Fibroblast of skin of left quadriceps (primary cell): ENCODE results near the gene CD8B.

ENCODE experiments used
- DNase-seq, 2 experiments: peaks; one replicate each; pipeline ENCODE4 v3.0.0-alpha.2; 2013; ENCODE audit warnings: low read depth in 2 of 2

CD8B gene

DNA sequence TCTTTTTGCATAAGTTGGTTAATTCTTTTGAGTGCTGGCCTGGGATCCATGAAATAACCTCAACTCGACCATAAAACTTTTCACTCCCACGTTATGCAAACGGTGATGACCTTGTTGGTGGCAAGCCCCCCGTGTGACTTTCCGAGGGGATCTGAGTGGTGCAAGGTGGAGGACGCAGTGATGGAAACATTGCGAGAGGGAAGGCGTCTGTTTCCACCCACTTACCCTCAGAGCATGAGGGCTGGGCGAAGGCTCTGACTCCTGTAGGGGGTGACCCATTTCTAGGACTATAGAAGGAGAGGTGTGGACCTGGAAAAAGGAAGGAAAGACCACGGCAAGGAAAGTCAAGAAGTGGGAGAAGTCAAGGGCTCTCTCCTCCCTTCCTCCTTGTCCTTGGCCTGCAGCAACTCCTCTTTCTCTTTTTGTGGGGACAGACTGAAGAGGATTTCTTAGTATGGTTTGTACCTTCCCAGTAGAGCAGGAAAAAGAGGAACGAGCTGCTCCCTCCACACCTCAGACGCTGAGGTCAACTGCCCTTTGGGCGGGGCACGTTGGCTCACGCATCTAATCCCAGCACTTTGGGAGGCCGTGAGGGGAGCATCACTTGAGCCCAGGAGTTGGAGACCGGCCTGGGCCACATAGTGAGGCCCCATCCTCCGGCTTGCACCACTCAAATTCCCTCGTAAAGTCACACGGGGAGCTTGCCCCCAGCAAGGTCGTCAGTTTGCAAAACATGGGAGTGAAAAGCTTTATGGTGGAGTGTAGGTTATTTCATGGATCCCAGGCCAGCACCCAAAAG is 55.4 kb downstream of the CD8B start:
- no peak for DNase-seq

DNA sequence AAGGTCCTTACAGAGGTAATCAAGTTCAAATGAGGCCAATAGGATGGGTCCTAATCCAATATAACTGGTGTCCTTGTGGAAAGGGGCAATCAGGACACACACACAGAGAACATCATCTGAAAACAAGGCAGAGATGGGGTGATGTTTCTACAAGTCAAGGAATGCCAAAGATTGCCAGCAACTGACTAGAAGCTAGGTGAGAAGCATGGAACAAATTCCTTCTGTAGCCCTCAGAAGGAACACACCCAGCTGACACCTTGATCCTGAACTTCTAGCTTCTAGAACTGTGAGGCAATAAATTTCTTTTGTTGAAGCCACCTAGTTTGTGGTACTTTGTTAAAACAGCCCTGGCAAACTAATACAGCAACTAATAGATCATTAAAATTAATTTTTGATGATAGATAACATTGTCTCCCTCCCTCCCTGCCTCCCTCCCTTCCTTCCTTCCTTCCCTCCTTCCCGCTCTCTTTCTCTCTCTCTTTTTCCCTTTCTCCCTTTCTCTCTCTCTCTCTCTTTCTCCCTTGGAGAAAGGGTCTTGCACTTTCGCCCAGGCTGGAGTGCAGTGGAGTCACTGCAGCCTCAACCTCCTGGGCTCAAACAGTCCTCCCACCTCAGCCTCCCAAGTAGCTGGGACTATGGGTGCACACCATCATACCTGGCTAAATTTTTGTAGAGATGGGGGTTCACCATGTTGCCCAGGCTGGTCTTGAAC is 60.7 kb downstream of the CD8B start:
- DNase-seq = no peak

DNA sequence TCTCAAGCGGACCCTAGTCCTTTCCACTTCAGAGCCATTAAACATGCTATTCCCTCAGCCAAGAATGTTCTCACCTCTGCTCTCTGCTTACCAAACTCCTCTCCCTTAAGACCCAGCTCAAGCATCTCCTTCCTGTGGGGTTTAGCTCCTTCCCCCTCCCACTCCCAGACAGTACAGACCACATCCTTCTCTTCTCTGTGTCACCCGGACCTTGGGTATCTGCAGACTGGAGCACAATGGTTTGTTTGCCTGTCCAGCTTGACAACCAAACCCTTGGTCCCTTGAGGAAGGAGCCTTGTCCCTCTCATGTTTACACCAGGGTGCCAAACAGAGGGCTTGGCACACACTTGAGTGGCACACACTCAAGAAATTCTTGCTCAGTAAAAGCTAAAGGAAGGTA is 66.8 kb downstream of the CD8B start:
- DNase-seq = no peak

DNA sequence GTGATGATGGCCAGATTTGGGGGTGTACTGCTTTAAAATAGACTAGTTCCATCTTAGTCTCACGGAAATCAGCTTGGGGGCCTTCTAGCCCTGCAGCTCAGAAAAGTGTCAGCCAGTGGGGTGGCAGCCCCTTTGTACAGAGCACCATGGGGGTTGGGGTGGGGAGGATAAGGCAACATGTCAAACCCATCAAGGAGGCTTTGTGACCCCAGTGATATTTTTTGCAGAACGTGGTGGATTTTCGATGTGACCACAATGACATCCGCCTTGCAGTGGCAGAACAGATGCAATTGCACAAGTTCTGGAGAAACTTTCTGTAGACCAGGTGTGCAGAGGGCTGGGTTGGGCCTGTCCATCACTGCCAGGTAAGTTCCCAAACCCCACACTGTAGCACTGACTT is 67.9 kb downstream of the CD8B start:
- no peak for DNase-seq

DNA sequence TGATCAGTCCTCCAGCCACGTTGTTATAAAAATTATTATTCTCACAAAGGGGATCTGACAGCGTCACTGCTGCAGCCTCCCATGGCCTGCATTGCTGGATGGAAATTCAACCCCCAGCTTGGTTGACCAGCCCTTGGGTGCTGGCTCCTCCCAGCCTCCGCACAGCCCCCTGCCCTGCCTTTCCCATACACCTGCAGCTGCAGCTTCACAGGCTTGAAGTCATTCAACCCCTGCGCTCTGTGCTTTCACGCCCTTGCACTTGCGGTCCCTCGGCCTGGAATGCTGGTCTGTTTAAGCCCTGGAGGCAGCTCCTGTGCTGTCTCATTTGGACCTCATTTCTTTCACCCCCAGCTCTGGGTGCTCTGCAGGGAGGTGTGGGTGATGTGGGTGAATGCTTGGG is 70.1 kb downstream of the CD8B start:
- DNase-seq = no peak

DNA sequence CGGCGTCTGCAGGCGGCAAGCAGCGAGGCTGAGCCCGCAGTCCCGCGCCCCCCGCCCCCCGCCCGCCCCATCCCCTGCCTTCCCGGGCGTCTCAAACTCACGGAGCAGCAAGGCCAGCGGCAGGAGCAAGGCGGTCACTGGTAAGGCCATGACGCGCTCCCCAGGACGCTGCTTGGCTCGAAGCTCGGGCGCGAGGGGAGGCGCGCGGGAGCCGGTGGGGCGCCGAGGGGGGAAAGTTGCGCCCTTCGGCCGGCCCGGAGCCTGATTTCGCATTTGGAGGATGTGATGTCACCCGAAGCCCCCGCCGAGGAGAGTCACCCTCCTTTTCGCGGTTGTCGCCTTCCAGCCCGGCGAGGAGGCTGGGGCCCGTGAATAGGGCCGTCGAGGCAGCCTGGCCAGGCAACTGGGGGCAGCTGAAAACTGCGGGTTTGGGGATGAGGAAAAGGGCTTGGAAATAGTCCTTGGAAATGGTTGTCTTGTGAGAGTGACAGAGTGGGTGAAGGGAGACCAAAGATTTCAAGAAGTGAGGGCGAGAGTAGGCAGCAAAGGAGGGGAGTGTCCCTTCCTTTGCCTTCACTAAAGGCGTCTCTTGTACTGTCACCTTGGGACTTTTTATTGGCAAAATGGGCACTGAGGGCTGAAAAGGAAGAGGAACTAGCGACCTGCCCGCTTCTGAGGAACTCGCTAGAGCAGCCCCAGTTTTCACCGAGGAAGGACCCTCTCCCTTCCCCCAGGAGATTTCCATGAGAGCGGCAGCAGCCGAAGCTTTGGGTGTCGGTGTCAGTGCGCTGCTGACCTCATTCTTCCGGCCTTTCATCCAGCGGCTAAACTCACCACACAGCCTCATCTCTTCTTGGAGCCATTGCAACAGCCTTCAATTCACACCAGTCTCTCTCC is 70.8 kb downstream of the CD8B start, which contains the start of gene CD8A:
CD8A (minus strand) TSS at position 238 of the 897 bp plus-strand sequence; CDS start at position 150, 88 bp downstream.
- DNase-seq = no peak

DNA sequence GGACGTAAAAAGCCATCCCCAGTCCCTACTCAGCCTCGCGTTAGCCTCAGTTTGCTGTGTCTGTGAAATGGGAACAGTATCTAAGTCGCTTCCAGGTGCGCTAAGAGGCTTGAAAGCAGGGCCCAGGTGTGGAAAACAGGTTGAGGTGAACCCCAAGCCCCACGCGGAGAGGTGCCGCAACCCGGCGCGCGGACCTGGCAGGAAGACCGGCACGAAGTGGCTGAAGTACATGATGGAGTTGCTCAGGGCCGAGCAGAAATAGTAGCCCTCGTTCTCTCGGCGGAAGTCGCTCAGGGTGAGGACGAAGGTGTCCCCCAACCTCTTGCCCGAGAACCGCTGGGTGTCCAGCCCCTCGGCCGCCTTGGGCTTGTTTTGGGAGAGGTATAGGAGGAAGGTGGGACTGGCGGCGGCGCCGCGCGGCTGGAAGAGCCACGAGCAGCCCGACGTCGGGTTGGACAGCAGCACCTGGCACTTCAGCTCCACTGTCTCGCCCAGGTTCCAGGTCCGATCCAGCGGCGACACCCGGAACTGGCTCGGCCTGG is 71.5 kb downstream of the CD8B start:
- DNase-seq = no peak

DNA sequence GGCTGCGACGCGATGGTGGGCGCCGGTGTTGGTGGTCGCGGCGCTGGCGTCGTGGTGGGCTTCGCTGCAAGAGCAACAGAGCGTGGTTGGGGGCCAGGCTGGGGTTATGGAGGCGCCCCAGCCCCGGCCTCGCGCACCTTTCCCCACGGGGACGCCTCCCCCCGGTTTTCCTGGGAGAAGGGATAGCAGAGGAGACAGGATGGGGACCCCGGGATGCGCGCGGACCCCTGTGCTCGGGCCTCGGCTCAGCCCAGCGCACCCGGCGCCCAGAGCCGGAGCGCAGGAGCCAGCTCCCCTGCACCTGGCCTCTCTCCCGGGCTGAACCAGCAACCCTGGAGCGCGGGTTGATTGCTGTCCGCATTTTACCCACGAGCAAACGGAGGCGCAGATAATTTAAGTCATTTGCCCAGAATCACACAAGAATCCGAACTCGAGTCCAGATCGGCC is 72.0 kb downstream of the CD8B start:
- DNase-seq = no peak

DNA sequence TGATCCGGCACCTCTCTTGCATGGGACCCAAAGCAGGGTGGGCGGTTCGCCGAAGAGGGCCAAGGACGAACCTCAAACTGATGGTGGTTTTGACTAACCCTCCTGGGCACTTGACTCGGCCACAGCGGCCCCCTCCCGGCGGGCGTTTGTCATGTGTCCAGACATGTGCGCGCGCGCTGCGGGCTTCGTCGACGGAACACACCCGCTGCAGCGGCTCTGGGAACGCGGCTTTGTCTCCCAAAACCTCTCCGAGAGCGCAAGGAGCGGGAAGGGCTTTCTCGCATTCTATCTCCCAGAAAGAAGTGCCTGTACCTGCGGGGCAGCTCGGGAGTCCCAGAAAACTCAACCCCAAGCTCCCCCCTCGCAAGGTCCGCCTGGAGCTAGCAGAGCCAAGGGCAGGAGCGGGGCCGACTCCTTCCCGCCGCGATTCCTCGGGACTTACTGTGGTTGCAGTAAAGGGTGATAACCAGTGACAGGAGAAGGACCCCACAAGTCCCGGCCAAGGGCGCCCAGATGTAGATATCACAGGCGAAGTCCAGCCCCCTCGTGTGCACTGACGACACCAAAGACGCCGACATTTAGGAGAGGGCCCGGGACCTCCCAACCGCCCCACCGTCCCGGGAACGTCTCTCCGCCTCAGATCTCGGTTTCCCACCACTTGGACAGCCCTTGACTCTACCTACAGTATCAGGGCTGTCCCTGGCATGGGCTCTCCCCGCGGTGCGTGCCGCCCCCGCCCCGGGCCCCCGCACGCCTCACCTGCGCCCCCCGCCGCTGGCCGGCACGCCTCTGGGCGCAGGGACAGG is 72.6 kb downstream of the CD8B start:
- DNase-seq = no peak

DNA sequence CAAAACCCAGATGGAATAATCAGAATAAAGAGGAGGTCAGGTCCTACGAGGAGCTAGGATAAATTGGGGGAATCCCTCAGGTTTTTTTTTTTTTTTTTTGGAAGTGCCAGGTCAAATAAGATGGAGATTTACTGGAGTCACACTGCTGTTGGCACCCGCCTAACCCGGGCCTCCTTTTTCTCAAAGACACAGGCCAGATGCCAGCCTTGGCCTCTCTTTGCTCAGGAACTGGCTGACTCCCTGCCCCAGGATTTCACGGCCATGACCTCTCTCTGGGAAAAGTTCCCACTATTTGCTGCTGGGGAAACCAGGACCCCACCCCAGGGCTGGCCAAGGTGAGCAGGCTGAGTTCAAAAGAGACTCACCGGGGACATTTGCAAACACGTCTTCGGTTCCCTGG is 73.5 kb downstream of the CD8B start:
- no peak for DNase-seq

DNA sequence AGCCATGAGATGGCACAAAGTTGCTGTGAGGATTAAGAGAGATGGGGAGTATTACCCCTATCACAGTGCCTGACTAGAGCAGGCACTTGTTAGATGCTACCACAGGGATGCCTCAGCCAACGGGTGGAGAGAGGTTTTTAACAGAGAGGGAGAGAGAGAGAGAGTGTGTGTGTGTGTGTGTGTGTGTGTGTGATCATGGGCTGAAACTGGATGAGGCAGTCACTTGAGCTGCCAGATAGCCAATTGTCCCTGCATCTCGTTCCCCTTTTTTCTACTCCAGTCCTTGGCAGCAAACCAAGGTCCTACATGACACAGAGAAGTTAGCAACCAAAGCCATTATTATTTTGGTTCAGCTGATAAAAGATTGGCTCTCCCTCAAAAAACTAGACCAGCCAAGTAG is 74.0 kb downstream of the CD8B start:
- DNase-seq = no peak

DNA sequence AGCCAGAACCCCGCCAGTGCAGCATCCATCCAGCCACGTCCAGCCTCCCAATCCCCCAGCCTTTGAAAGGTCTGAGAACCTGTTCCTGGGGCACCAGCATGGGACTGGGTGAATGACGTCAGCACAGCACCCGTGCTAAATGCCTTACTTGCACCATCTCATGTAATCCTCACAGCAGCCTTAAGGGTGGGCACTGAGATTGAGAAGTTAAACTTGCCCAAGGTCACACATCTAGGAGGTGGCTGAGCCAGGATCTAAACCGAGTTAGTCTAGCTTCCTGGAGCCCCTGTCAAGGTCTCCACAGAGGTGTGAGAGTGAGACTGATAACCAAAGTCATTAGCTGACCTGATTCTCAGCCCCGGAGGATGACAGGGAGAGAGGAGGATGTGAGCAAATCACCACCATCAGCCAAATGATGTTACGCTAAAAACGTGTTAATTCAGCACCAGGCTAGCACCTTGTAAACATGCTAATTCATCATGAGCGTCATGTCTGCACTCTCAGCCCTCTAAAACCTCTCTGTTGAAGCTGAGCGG is 75.6 kb downstream of the CD8B start:
- DNase-seq = no peak

DNA sequence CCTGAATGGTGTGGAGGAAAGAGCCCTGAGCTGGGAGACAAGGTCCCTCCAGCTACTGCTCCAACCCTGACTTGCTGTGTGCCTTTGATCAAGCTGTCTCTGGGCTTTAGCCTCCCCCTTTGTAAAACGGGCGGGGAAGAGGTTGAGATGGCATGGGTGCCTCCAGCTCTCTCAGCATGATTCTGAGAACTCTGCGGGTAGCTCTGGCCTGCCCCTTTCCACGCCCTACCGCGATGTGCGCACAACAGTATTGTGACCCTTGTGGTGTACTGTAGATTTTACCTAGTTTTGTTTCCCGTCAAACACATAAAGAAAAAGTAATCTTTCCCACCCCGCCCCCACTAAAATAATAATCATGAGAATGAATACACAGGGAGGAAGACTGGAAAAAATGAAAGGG is 76.2 kb downstream of the CD8B start:
- DNase-seq = no peak

DNA sequence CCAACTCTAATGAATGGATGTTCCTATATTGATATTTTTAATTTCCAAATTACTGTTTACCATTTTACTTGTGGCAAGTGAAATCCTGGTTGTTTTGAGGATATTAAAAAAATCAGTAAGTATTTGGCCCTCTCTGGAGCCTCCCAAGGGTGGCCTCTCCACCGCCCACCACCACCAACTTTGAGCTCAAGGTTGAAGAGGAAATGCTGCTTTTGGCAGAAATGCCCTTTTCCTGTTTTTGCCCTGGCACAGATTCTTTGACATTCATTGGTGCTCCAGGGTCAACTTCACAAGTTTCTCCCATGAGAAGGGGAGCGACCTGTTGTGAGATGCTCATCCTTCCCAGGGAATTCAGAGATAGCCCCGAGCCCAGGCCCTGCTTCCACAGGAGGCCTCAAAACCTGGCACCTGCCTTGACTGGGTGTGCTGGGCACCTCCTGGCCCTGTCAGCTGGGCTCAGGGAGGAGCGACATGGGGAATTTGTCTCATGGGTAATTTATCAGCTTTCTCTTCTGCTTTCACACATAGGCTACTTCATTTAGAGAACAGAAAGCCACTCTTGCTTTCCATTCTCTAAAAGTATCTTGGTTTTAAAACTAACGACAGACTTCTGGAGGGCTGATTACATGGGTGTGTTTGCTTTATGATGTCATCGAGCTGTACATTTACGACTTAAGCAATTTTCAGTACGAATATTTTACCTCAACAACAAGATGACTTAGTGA is 77.9 kb downstream of the CD8B start:
- DNase-seq = no peak

DNA sequence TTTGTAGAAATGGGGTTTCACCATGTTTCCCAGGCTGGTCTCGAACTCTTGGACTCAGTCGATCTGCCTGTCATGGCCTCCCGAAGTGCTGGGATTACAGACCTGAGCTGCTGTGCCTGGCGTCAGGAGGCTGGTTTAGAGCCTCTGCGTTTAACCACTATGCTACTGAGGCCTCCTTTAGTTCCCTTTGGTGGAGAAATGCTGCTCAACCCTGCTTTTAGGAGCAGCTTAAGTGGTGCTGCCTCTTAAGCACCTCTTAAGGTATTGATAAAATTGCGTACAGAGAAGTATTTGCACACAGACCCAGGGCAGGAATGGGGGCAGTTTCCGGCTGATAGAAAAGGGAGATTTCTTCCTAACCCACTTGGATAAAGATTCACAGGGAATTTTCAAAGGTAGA is 78.9 kb downstream of the CD8B start:
- no peak for DNase-seq

DNA sequence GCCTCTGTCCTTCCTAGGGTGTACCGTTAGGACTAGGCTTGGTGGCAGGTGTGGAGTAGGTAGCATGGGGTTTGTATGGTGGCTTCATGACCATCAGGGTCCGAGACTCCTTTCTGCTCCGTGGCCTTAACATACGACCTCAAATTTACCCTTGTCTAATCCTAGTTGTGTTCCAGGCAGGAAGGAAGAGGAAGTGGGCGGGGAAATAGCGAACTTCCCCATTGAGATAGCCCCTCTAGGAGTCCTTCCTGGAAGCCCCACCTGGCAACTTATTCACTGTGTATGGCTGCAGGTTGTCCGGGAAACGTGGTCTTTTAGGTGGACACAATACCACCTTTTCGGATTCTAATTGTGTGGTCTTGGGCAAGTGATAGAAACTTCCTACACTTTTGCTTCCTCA is 80.3 kb downstream of the CD8B start:
- DNase-seq = no peak

DNA sequence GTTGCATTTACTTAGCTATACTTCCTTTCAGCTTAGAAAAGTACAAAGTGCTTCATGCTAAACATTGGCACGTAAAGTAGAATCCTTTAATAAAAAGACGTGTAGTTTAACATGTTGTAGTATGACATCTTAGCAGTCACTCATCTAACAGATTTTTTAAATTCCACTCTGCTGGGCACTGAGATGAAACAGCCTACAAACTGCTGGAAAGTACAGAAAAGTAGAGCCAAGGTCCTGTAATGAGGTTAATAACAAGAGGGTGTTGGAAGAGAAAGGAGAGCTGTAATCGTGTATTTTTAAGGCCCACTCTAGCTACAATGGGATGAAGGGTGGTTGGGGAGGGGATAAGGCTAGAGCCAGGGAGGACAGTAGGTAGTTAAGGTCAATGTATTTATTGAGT is 81.7 kb downstream of the CD8B start:
- no peak for DNase-seq

DNA sequence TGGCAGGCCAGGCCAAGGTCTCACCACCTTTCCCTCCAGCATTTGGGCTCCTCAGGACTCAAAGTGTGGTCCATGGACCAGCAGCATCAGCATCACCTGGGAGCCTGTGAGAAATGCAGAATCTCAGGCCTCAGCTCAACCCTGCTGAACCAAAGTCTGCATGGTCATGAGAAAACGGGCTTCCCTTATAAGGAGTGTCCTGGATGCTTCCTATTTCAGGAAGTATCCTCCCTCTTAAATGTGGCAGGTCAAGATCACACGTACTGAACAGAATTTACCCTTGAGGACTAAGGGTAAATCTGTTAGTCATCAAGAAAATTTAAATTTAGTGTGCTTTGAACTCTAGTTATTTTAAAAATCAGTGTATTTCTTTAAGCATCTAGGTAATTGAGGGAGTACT is 82.7 kb downstream of the CD8B start:
- DNase-seq = no peak

DNA sequence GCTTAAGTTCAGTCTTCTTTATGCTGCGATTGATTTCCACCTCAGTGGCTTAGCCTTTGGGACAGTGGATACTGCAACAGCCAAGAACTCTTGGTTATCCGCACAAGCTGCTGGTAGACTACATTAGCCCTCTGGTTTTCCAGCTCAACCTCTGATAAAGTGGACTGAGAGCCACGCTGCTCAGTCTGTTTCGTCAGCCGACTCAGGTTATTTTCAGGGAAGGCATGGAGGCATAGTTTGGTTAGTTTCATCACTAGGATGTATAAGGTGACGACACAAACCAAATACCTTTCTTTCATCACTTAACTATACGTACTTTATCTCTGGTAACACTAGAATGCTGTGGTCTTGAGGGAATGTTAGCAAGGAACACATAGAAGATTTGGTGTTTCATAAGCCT is 85.2 kb downstream of the CD8B start:
- DNase-seq = no peak

DNA sequence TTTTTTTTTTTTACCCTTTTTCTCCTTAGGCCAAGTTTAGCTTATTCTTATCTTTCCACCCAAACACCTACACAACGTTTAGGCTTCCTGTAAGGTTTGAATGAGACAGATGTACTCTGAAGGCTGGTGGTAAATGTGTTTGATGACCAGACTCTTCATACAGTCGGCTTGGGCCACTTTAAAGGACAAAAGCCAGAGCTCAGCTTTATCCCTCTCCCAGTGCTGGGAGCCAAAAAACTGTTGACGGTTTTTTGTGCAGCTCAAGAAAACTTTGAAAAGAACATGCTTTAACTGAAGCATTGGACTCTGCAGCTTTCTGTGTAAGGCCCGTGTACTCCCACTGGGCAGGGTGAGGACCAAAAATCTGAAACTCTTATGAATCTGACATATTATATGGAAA is 86.3 kb downstream of the CD8B start:
- DNase-seq = no peak
